Activated naive CD8-positive, alpha-beta T cell treated with anti-CD3 and anti-CD28 coated beads for 36 hours (primary cell): ENCODE measurements around the gene RSRC1. TPM values are rescaled to one million over a fixed set of nuclear protein-coding genes. Genes with fewer than 3 reads are reported as not detected.
"Not testable (repeated sequence)": the region's sequence is repeated elsewhere in the genome, so short reads cannot be mapped to it uniquely, and the experiment has no call there.

Source experiments
- DNase-seq: peaks from one replicate; pipeline ENCODE4 v3.0.0; 2021
- H3K27ac Mint-ChIP-seq: one replicate; pipeline ENCODE4 v1.8.0; 2022; ENCODE audit warnings: mild to moderate bottlenecking, moderate library complexity, mixed read lengths
- H3K27me3 Mint-ChIP-seq: one replicate; pipeline ENCODE4 v1.8.0; 2022; ENCODE audit warnings: mild to moderate bottlenecking, mixed read lengths
- H3K36me3 Mint-ChIP-seq: one replicate; pipeline ENCODE4 v1.8.0; 2021; ENCODE audit warnings: mild to moderate bottlenecking, mixed read lengths
- H3K4me1 Mint-ChIP-seq: one replicate; pipeline ENCODE4 v1.8.0; 2021; ENCODE audit warnings: mixed read lengths
- H3K4me3 Mint-ChIP-seq: one replicate; pipeline ENCODE4 v1.8.0; 2022; ENCODE audit warnings: mild to moderate bottlenecking, moderate library complexity, mixed read lengths
- H3K9me3 Mint-ChIP-seq: one replicate; pipeline ENCODE4 v1.8.0; 2022; ENCODE audit warnings: mixed read lengths
- total RNA-seq, 2 experiments: library from RNA; stranded (reverse); gene quantifications; one replicate each; pipeline ENCODE4 v1.2.3, GENCODE V29; 2021

Gene RSRC1
- 10 to 100 TPM; 33.2 to 37.1 TPM for total RNA-seq

- peak; percentile 78 for DNase-seq
- peak within 1 kb of the TSS; percentile 88 for H3K4me3 Mint-ChIP-seq
These were observed at the start of gene RSRC1 for GRCh38 chr3:158109804-158110657. Gene RSRC1 (plus strand): TSS chr3:158110089. CDS start chr3:158122105, 12,016 bp downstream.

GRCh38 chr3:158065574-158065973 is 44.3 kb upstream of the RSRC1 start:
- not testable (repeated sequence) for DNase-seq, H3K4me3 Mint-ChIP-seq, H3K4me1 Mint-ChIP-seq, H3K36me3 Mint-ChIP-seq, H3K27ac Mint-ChIP-seq, H3K9me3 Mint-ChIP-seq
- H3K27me3 Mint-ChIP-seq = peaks cover 22% of the 10 kb centered on the region

More at GRCh38 chr3:158109804-158110657, at the start of gene RSRC1:
- peaks cover 30% of the 10 kb centered on the region for H3K36me3 Mint-ChIP-seq
- peaks cover 19% of the 10 kb centered on the region for H3K9me3 Mint-ChIP-seq
- H3K4me1 Mint-ChIP-seq = peaks cover 58% of the 10 kb centered on the region
- peak within 1 kb of the TSS; percentile 80 for H3K27ac Mint-ChIP-seq
- H3K27me3 Mint-ChIP-seq = peaks cover 49% of the 10 kb centered on the region

GRCh38 chr3:158072790-158073189 is 37.1 kb upstream of the RSRC1 start:
- no peaks in the 10 kb centered on the region for H3K36me3 Mint-ChIP-seq
- no peak overlapping the region for H3K27ac Mint-ChIP-seq
- no peaks in the 10 kb centered on the region for H3K4me1 Mint-ChIP-seq
- no peak for DNase-seq
- H3K9me3 Mint-ChIP-seq = no peaks in the 10 kb centered on the region
- peaks cover 36% of the 10 kb centered on the region for H3K27me3 Mint-ChIP-seq
- H3K4me3 Mint-ChIP-seq = no peak overlapping the region

GRCh38 chr3:158074591-158074990 is 35.3 kb upstream of the RSRC1 start:
- H3K9me3 Mint-ChIP-seq = no peaks in the 10 kb centered on the region

GRCh38 chr3:158079599-158079998 is 30.3 kb upstream of the RSRC1 start:
- H3K4me3 Mint-ChIP-seq = no peak overlapping the region
- H3K9me3 Mint-ChIP-seq = no peaks in the 10 kb centered on the region
- DNase-seq = no peak
- peaks cover 26% of the 10 kb centered on the region for H3K27me3 Mint-ChIP-seq
- no peaks in the 10 kb centered on the region for H3K36me3 Mint-ChIP-seq
- H3K4me1 Mint-ChIP-seq = no peaks in the 10 kb centered on the region
- no peak overlapping the region for H3K27ac Mint-ChIP-seq

More at GRCh38 chr3:158074591-158074990, 35.3 kb upstream of the RSRC1 start:
- no peak for DNase-seq
- no peak overlapping the region for H3K27ac Mint-ChIP-seq
- no peak overlapping the region for H3K4me3 Mint-ChIP-seq
- H3K27me3 Mint-ChIP-seq = peaks cover 30% of the 10 kb centered on the region
- no peaks in the 10 kb centered on the region for H3K36me3 Mint-ChIP-seq
- no peaks in the 10 kb centered on the region for H3K4me1 Mint-ChIP-seq

GRCh38 chr3:158084651-158085050 is 25.2 kb upstream of the RSRC1 start:
- Mint-ChIP-seq H3K9me3 (no peaks in the 10 kb centered on the region), H3K4me1 (no peaks in the 10 kb centered on the region), H3K27me3 (peaks cover 41% of the 10 kb centered on the region), H3K27ac (no peak overlapping the region), H3K4me3 (no peak overlapping the region), H3K36me3 (no peaks in the 10 kb centered on the region)
- DNase-seq = no peak

- no peak overlapping the region for H3K27ac Mint-ChIP-seq
- H3K36me3 Mint-ChIP-seq = no peaks in the 10 kb centered on the region
- no peaks in the 10 kb centered on the region for H3K4me1 Mint-ChIP-seq
- no peaks in the 10 kb centered on the region for H3K9me3 Mint-ChIP-seq
- no peak for DNase-seq
- H3K4me3 Mint-ChIP-seq = no peak overlapping the region
- H3K27me3 Mint-ChIP-seq = peaks cover 47% of the 10 kb centered on the region
These were observed 24.5 kb upstream of the RSRC1 start for GRCh38 chr3:158085358-158085757.

- no peak for DNase-seq
- no peak overlapping the region for H3K4me3 Mint-ChIP-seq
- peaks cover 50% of the 10 kb centered on the region for H3K27me3 Mint-ChIP-seq
- H3K36me3 Mint-ChIP-seq = no peaks in the 10 kb centered on the region
- no peaks in the 10 kb centered on the region for H3K4me1 Mint-ChIP-seq
- H3K9me3 Mint-ChIP-seq = no peaks in the 10 kb centered on the region
- H3K27ac Mint-ChIP-seq = no peak overlapping the region
These were observed 24.0 kb upstream of the RSRC1 start for GRCh38 chr3:158085931-158086330.

GRCh38 chr3:158086361-158086760 is 23.5 kb upstream of the RSRC1 start:
- H3K27me3 Mint-ChIP-seq = peaks cover 53% of the 10 kb centered on the region
- H3K9me3 Mint-ChIP-seq = no peaks in the 10 kb centered on the region
- no peak overlapping the region for H3K4me3 Mint-ChIP-seq
- no peaks in the 10 kb centered on the region for H3K36me3 Mint-ChIP-seq
- no peaks in the 10 kb centered on the region for H3K4me1 Mint-ChIP-seq
- no peak for DNase-seq
- H3K27ac Mint-ChIP-seq = no peak overlapping the region

- Mint-ChIP-seq H3K36me3 (no peaks in the 10 kb centered on the region), H3K4me1 (no peaks in the 10 kb centered on the region), H3K9me3 (no peaks in the 10 kb centered on the region), H3K27ac (no peak overlapping the region), H3K4me3 (no peak overlapping the region), H3K27me3 (peaks cover 57% of the 10 kb centered on the region)
- DNase-seq = no peak
These were observed 23.1 kb upstream of the RSRC1 start for GRCh38 chr3:158086776-158087175.

GRCh38 chr3:158091531-158091930 is 18.4 kb upstream of the RSRC1 start:
- Mint-ChIP-seq H3K4me3 (no peak overlapping the region), H3K27ac (no peak overlapping the region), H3K27me3 (peaks cover 89% of the 10 kb centered on the region), H3K36me3 (peaks cover 2% of the 10 kb centered on the region), H3K9me3 (peaks cover 5% of the 10 kb centered on the region), H3K4me1 (peaks cover 5% of the 10 kb centered on the region)
- DNase-seq = no peak

GRCh38 chr3:158093526-158093925 is 16.4 kb upstream of the RSRC1 start:
- Mint-ChIP-seq H3K9me3 (peaks cover 5% of the 10 kb centered on the region), H3K4me1 (peaks cover 18% of the 10 kb centered on the region)
- no peak for DNase-seq

GRCh38 chr3:158094235-158095110 is 15.4 kb upstream of the RSRC1 start:
- Mint-ChIP-seq H3K4me3 (no peak overlapping the region), H3K9me3 (peaks cover 5% of the 10 kb centered on the region), H3K27ac (no peak overlapping the region), H3K36me3 (peaks cover 6% of the 10 kb centered on the region), H3K4me1 (peaks cover 21% of the 10 kb centered on the region), H3K27me3 (peaks cover 96% of the 10 kb centered on the region)
- no peak for DNase-seq

More at GRCh38 chr3:158093526-158093925, 16.4 kb upstream of the RSRC1 start:
- Mint-ChIP-seq H3K36me3 (peaks cover 6% of the 10 kb centered on the region), H3K27me3 (peaks cover 93% of the 10 kb centered on the region), H3K27ac (no peak overlapping the region), H3K4me3 (no peak overlapping the region)

- peaks cover 96% of the 10 kb centered on the region for H3K27me3 Mint-ChIP-seq
- no peak for DNase-seq
- peaks cover 5% of the 10 kb centered on the region for H3K9me3 Mint-ChIP-seq
- H3K36me3 Mint-ChIP-seq = peaks cover 6% of the 10 kb centered on the region
- peaks cover 21% of the 10 kb centered on the region for H3K4me1 Mint-ChIP-seq
- H3K4me3 Mint-ChIP-seq = no peak overlapping the region
- no peak overlapping the region for H3K27ac Mint-ChIP-seq
These were observed 14.6 kb upstream of the RSRC1 start for GRCh38 chr3:158095111-158095813.
